GM19193 (cell line): Measurements from ENCODE around the gene APOBEC2.

Experiments
- POLR2A ChIP-seq: IDR thresholded peaks from 4 replicates; pipeline ENCODE4 v1.6.1; 2011; ENCODE audit not compliant: insufficient read depth, insufficient read length; ENCODE audit errors: extremely low read depth

The APOBEC2 gene

GRCh38 chr6:41049521-41049920 is 3.5 kb upstream of the APOBEC2 start:
- no peak for TF ChIP-seq POLR2A

DNA sequence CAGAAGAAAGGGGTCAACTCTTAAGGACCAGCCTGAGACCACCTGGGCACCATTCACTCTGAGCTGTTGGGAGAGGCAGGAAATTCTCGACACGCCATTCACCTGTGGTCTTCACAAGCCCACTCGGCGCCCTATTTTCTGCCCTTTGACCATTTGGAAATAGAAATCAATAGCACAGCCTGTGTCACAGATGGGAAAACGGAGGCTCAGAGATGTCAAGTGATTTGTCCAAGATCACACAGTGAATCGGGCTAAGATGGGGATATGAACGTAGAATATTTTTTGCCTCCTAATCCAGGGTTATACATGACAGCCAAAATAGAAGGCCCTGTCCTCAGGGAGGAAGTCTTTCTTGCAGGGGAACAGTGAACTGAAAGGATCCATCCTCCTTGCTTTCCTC is 3.0 kb upstream of the APOBEC2 start:
- no peak for TF ChIP-seq POLR2A

- TF ChIP-seq POLR2A: no peak
These were observed 2.5 kb upstream of the APOBEC2 start for GRCh38 chr6:41050536-41050935.

DNA sequence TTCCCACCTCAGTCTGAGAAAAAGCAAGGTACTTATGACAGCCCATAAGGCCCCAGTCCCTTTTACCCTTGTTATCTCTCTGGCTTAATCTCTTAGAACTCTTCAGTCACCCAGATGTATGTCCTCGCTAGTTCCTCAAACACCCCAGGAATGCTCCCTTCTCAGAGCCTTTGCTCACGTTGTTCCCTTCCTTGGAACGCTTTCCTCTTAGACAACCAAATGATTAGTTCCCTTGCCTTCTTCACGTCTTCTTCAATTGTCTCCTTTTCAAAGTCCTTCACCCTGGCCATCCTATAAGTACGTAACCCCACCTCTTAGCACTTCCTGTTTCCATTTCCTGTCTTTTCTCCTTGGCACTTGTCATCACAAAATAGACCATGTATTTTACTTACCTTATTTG is 1.1 kb upstream of the APOBEC2 start:
- TF ChIP-seq POLR2A: no peak

DNA sequence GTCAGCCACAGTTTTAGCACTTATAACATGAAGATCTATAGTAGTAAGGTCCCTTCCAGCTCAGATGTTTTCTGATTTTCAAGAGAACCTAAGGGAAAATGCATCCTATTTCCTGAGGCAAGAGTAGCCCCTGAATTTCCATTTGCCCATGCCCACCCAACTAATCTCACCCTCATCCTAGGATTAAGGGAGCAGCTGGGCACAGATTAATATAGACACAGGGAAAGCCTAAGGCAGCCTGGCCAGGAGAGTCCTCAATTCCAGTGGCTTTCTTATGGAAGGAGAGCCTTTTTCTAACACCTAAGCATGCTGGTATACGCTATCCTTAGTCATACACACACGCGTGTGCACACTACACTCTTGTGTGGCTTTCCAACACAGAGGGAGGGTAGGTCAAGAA is 1.5 kb downstream of the APOBEC2 start:
- TF ChIP-seq POLR2A: no peak

GRCh38 chr6:41055149-41055548 is 2.1 kb downstream of the APOBEC2 start:
- TF ChIP-seq POLR2A: no peak

GRCh38 chr6:41056768-41057490 is 3.9 kb downstream of the APOBEC2 start:
- TF ChIP-seq POLR2A: no peak

- TF ChIP-seq POLR2A: no peak
These were observed 5.8 kb downstream of the APOBEC2 start for GRCh38 chr6:41058783-41059181.

DNA sequence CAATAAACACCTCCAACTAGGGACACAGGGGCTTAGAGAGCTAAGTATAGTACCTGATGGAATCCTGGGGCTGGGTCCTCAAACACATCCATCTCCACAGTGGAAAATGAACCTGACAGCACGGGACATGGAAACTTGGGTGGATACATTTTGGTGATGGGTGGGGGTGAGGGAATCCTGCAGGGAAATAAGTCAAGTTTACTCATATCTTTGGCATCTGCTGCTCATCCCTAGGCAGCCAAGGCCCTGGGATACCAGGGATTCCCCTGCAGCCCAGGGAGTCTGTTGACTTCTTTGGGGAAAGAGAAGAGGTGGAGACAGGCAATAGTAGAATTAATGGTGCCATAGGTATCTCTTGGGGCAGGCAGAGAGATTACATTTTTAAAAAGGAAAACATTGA is 6.6 kb downstream of the APOBEC2 start:
- no peak for TF ChIP-seq POLR2A

DNA sequence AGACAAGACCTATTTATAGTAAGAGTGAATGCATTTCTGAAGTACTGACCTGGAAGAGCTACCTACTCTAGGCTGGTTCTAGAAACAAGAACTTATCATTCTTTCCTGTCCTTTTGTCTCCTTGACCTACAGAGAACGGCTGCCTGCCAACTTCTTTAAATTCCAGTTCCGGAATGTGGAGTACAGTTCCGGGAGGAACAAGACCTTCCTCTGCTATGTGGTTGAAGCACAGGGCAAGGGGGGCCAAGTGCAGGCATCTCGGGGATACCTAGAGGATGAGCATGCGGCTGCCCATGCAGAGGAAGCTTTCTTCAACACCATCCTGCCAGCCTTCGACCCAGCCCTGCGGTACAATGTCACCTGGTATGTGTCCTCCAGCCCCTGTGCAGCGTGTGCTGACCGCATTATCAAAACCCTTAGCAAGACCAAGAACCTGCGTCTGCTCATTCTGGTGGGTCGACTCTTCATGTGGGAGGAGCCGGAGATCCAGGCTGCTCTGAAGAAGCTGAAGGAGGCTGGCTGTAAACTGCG is 8.3 kb downstream of the APOBEC2 start:
- no peak for TF ChIP-seq POLR2A

- no peak for TF ChIP-seq POLR2A
These were observed 9.1 kb downstream of the APOBEC2 start for GRCh38 chr6:41062056-41062455.

GRCh38 chr6:41063884-41064285 is 10.9 kb downstream of the APOBEC2 start:
- no peak for TF ChIP-seq POLR2A

GRCh38 chr6:41064841-41065240 is 11.8 kb downstream of the APOBEC2 start:
- no peak for TF ChIP-seq POLR2A

DNA sequence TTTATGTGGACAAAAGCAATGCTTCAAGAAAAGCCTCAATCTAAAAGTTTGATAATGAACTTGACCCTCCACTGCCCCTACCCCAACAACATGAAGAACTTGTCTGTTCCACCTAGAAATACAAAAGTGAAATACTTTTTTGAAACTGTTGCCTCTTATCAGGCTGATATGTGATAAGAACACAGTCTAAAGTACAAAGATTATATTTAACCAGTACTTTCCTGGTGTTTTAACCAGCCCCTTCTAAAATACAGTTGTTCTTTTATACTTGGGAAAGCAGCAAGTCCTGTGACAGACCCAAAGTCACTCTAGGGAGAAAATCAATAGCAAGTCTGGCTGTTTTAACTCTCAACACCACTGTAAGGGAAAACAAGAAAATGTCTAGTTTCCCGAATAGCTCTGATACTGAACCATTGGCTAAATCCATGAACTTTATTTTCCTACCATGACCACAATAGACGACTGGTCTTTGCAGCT is 12.6 kb downstream of the APOBEC2 start:
- no peak for TF ChIP-seq POLR2A

DNA sequence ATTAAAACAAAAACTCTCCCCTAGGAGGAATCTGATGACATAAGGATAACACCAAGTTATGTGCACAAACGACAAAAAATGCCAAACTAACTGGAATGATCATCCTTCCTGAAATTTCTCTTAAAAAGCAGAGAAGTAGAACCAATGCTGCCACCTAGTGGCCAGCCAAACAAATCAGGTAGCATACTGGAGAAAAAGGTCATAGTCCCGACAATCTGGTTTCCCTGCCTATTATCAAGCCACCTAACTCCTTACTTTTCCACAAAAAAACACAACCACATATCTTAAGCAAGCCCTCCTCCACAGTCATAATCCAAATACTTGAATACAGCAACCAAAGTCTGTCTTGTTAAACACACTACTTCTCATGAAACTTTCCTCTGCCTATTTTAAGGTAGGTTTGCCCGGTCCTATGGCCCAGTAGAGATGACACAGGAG is 13.9 kb downstream of the APOBEC2 start:
- no peak for TF ChIP-seq POLR2A

DNA sequence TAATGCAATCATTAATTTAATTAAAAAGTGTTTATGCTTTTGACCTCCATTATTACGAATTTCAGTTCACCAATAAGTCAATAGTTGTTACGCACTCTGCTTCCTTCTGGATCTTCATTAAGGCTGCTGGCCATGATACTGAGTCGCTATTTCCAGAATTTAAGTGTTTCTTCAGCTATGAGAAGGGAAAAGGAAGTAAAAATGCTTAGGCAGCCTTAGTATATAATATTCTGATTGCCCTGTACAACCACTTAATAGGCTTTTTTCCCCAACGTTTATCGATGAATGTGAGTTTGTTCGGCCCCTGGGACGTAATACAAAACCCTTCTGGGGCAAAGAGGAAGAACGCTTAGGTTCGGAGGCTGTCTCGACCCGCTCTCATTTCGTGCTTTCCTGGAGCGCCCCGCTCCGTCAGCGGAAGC is 18.5 kb downstream of the APOBEC2 start:
- no peak for TF ChIP-seq POLR2A
